Chondrocyte (in vitro differentiated cells): Measurements from ENCODE around the gene GLMP. TPM values are rescaled to one million over a fixed set of nuclear protein-coding genes. Genes with fewer than 3 reads are reported as not detected.

Experiments used
- DNase-seq: peaks from one replicate; pipeline ENCODE4 v3.0.0; 2021; ENCODE audit warnings: mixed read lengths, low spot score
- H3K27ac Mint-ChIP-seq: one replicate; pipeline ENCODE4 v1.8.0; 2021; ENCODE audit warnings: mild to moderate bottlenecking, moderate library complexity, mixed read lengths; ENCODE audit not compliant: unreplicated experiment
- H3K27me3 Mint-ChIP-seq: 2 replicates; pipeline ENCODE4 v1.8.0; 2021; ENCODE audit warnings: low read depth, mixed read lengths
- H3K36me3 Mint-ChIP-seq: 2 replicates; pipeline ENCODE4 v1.8.0; 2021; ENCODE audit warnings: low read depth, mixed read lengths
- H3K4me1 Mint-ChIP-seq: 2 replicates; pipeline ENCODE4 v1.8.0; 2021; ENCODE audit warnings: low read depth, mild to moderate bottlenecking, mixed read lengths
- H3K4me3 Mint-ChIP-seq: one replicate; pipeline ENCODE4 v1.8.0; 2021; ENCODE audit warnings: mild to moderate bottlenecking, moderate library complexity, mixed read lengths; ENCODE audit not compliant: unreplicated experiment
- H3K9me3 Mint-ChIP-seq: 2 replicates; pipeline ENCODE4 v1.8.0; 2021; ENCODE audit warnings: low read depth, mixed read lengths
- CTCF ChIP-seq: fragments of 200-600 bp; sonication (generic); IDR thresholded peaks from 2 replicates; pipeline ENCODE4 v1.5.0; 2021; ENCODE audit warnings: antibody characterized with exemption, mild to moderate bottlenecking, moderate library complexity
- long read RNA-seq: library from polyadenylated mRNA; stranded (forward); transcript quantifications from one replicate; pipeline ENCODE4 v2.0.0, GENCODE V29; 2021
- total RNA-seq: library from RNA; stranded (reverse); gene quantifications from 3 replicates; pipeline ENCODE4 v1.2.1, GENCODE V29; 2021

Gene GLMP
- 68.1 to 76.9 TPM (median 71.4 TPM) in 3 replicates for total RNA-seq
- long read RNA-seq, transcript GLMP-201 (6 exons, 1,604 nt), result major isoform, 28 of 53 reads
- long read RNA-seq, transcript GLMP-215 (5 exons, 1,364 nt), result minor isoform, 6 of 53 reads
- long read RNA-seq, partial matches to known transcripts, result 5 of 53 reads
- long read RNA-seq, other reads (novel, unspliced or antisense), result 10 of 53 reads

- H3K27ac Mint-ChIP-seq, result peak within 1 kb of the TSS; percentile 87
- H3K36me3 Mint-ChIP-seq, result peaks cover 2% of the 10 kb centered on the region
- H3K9me3 Mint-ChIP-seq, result no peaks in the 10 kb centered on the region
- peak within 1 kb of the TSS; percentile 87 for H3K4me3 Mint-ChIP-seq
- H3K27me3 Mint-ChIP-seq, result no peaks in the 10 kb centered on the region
- no peak for TF ChIP-seq CTCF
- no peak for DNase-seq
- H3K4me1 Mint-ChIP-seq, result peaks cover 41% of the 10 kb centered on the region
These were observed at the start of gene GLMP for GRCh38 chr1:156295391-156295947. TSS of gene GLMP (minus strand) at chr1:156295679. CDS start at chr1:156295645, 34 bp downstream.

GRCh38 chr1:156344409-156344808 lies 48.9 kb upstream of the GLMP start:
- TF ChIP-seq CTCF, result no peak
- H3K36me3 Mint-ChIP-seq, result no peaks in the 10 kb centered on the region
- peaks cover 7% of the 10 kb centered on the region for H3K4me1 Mint-ChIP-seq
- peaks cover 17% of the 10 kb centered on the region for H3K27me3 Mint-ChIP-seq
- no peak for DNase-seq
- H3K27ac Mint-ChIP-seq, result no peak overlapping the region
- no peaks in the 10 kb centered on the region for H3K9me3 Mint-ChIP-seq
- H3K4me3 Mint-ChIP-seq, result no peak overlapping the region

- no peaks in the 10 kb centered on the region for H3K9me3 Mint-ChIP-seq
- H3K4me3 Mint-ChIP-seq, result no peak overlapping the region
- H3K27me3 Mint-ChIP-seq, result peaks cover 10% of the 10 kb centered on the region
- no peaks in the 10 kb centered on the region for H3K36me3 Mint-ChIP-seq
- TF ChIP-seq CTCF, result no peak
- no peak for DNase-seq
- peaks cover 8% of the 10 kb centered on the region for H3K4me1 Mint-ChIP-seq
- no peak overlapping the region for H3K27ac Mint-ChIP-seq
These were observed 46.9 kb upstream of the GLMP start for GRCh38 chr1:156342166-156342955.

- H3K27me3 Mint-ChIP-seq, result no peaks in the 10 kb centered on the region
- H3K9me3 Mint-ChIP-seq, result no peaks in the 10 kb centered on the region
- H3K27ac Mint-ChIP-seq, result peak within 1 kb of the TSS; percentile 94
- peaks cover 6% of the 10 kb centered on the region for H3K36me3 Mint-ChIP-seq
- DNase-seq, result peak; percentile 99
- peaks cover 27% of the 10 kb centered on the region for H3K4me1 Mint-ChIP-seq
- H3K4me3 Mint-ChIP-seq, result peak within 1 kb of the TSS; percentile 99
- TF ChIP-seq CTCF, result no peak
These were observed 42.9 kb upstream of the GLMP start, which contains the start of the genes CCT3 and TSACC for GRCh38 chr1:156338180-156338976. TSS of gene CCT3 (minus strand) at chr1:156338292. CDS start at chr1:156338184, 108 bp downstream. TSS of gene TSACC (plus strand) at chr1:156338526. CDS start at chr1:156339758, 1,232 bp downstream.

- no peak for DNase-seq
- Mint-ChIP-seq H3K4me1 (peaks cover 27% of the 10 kb centered on the region), H3K27me3 (no peaks in the 10 kb centered on the region), H3K36me3 (peaks cover 7% of the 10 kb centered on the region), H3K4me3 (peak overlapping the region; percentile 99), H3K9me3 (no peaks in the 10 kb centered on the region), H3K27ac (peak overlapping the region; percentile 94)
- TF ChIP-seq CTCF, result peak; percentile 48
These were observed 42.4 kb upstream of the GLMP start for GRCh38 chr1:156337888-156338179.
